Cardiac atrium fibroblast (primary cell): ENCODE results near the gene SPATA13. TPM values are rescaled to one million over a fixed set of nuclear protein-coding genes. Genes with fewer than 3 reads are reported as not detected.

Source experiments
- total RNA-seq: library from RNA; depleted of rRNA; stranded (reverse); fragments of >200 nt; gene quantifications from 2 replicates; pipeline ENCODE4 v1.2.3, GENCODE V29; 2015

The SPATA13 gene
- 16.1 and 19.3 TPM in 2 replicates for total RNA-seq

DNA sequence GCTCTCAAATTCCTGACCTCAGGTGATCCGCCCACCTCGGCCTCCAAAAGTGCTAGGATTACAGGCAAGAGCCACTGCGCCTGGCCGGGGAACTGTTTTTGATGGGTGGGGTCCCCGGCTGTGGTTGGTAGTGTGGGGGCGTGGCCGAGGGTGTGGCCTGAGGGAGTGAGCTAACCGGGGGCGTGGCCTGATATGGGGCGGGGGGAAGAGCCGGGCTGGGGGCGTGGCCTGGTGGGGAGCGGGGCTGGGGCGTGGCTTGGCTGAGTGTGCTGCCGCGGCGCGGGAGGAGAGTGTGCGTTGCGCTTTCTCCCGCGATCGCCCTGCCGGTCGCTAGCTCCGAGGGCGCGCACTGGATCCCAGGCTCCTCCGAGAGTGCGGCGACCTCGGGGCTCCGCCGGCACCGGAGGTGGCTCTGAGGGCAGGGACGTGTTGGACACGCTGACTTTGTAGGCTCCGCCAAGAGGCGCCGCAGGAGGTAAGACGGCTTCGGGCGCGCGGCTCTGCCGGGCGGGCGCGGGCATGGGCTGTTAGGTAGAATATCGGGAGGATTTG, at the start of gene SPATA13:
SPATA13 (plus strand) TSS at position 263 of the 552 bp plus-strand sequence. CDS start 62,210 bp downstream, outside the sequence.

DNA sequence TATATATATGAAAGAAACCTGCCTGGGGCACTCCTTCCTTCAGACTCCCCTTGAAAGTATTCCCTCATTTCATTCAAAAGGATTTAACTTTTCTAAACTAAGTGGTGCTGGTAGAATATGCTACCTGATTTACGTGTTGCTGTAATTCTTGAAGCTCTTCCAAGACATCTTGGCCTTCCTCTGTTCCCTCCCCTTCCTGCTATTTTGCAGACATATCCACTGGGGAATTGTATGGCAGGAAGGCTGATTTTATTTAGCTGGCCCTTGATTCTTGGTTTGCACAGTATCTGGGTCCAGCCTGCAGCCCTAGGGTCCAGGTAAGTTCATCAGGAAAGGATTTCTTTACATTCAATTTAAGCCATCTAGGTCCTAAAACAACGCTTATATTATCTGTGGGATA, 148.8 kb downstream of the SPATA13 start, which contains the start of gene C1QTNF9:
C1QTNF9 (plus strand) TSS at position 281 of the 400 bp plus-strand sequence. CDS start 6,424 bp downstream, outside the sequence.

Other genes with a start within 250 kb of the SPATA13 start
- gene C1QTNF9, start 148.9 kb downstream of the SPATA13 start, total RNA-seq: not detected in 2 replicates